ENCODE results near the gene COPS7A.

COPS7A gene

GRCh38 chr12:6771091-6771495, 47.2 kb downstream of the COPS7A start:
- Histone ChIP-seq H3K27me3 (replicated peaks; ENCODE audit: insufficient read depth, low read length) (no peaks in the 10 kb centered on the region; the same call in 1 of the 2 replicates), H3K9ac (ENCODE audit: low read length) (no peak overlapping the region), H3K27ac (ENCODE audit: low read length) (no peak overlapping the region), H3K9me3 (replicated peaks; ENCODE audit: insufficient read depth, low read length) (no peaks in the 10 kb centered on the region), H3K4me1 (ENCODE audit: low read length) (peaks cover 9% of the 10 kb centered on the region; the same call in 1 of the 2 replicates), H2AFZ (ENCODE audit: low read length) (no peak overlapping the region), H3K4me3 (ENCODE audit: low read length) (no peak overlapping the region), H3K79me2 (ENCODE audit: low read length) (no peaks in the 10 kb centered on the region), H3K36me3 (replicated peaks; ENCODE audit: insufficient read depth, low read length) (no peaks in the 10 kb centered on the region), H3K4me2 (ENCODE audit: low read depth, low read length) (no peak overlapping the region), H3F3A (ENCODE audit: insufficient read depth, low read length) (0 out of 2 replicates have a peak, but pooled peaks cover 5% of the 10 kb centered on the region), H4K20me1 (ENCODE audit: insufficient read depth, low read length) (no peaks in the 10 kb centered on the region), H3K9me2 (replicated peaks; ENCODE audit: insufficient read depth, low read length) (no peaks in the 10 kb centered on the region)
- DNase-seq = no peak
- TF ChIP-seq CTCF (IDR thresholded peaks at IDR 0.05; ENCODE audit: low read length) (no peak), EZH2phosphoT487 (IDR thresholded peaks at IDR 0.05; ENCODE audit: low read length) (no peak), EZH2 (optimal IDR thresholded peaks at IDR 0.05; ENCODE audit: low read depth, low read length) (no peak)

GRCh38 chr12:6771509-6772330, 47.9 kb downstream of the COPS7A start:
- Histone ChIP-seq H3K4me1 (ENCODE audit: low read length) (peaks cover 11% of the 10 kb centered on the region; the same call in 1 of the 2 replicates), H3K9ac (ENCODE audit: low read length) (no peak overlapping the region), H3K27ac (ENCODE audit: low read length) (no peak overlapping the region), H3K79me2 (ENCODE audit: low read length) (no peaks in the 10 kb centered on the region), H3K9me2 (replicated peaks; ENCODE audit: insufficient read depth, low read length) (no peaks in the 10 kb centered on the region), H3K9me3 (replicated peaks; ENCODE audit: insufficient read depth, low read length) (no peaks in the 10 kb centered on the region), H3K4me2 (ENCODE audit: low read depth, low read length) (no peak overlapping the region), H3K36me3 (replicated peaks; ENCODE audit: insufficient read depth, low read length) (no peaks in the 10 kb centered on the region), H4K20me1 (ENCODE audit: insufficient read depth, low read length) (no peaks in the 10 kb centered on the region), H3F3A (ENCODE audit: insufficient read depth, low read length) (0 out of 2 replicates have a peak, but pooled peaks cover 5% of the 10 kb centered on the region), H3K4me3 (ENCODE audit: low read length) (no peak overlapping the region), H3K27me3 (replicated peaks; ENCODE audit: insufficient read depth, low read length) (no peaks in the 10 kb centered on the region; the same call in 1 of the 2 replicates), H2AFZ (ENCODE audit: low read length) (no peak overlapping the region)
- TF ChIP-seq CTCF (IDR thresholded peaks at IDR 0.05; ENCODE audit: low read length) = no peak
- no peak for TF ChIP-seq EZH2phosphoT487 (IDR thresholded peaks at IDR 0.05; ENCODE audit: low read length)
- TF ChIP-seq EZH2 (optimal IDR thresholded peaks at IDR 0.05; ENCODE audit: low read depth, low read length) = no peak
- no peak for DNase-seq

- H3K36me3 ChIP-seq (replicated peaks; ENCODE audit: insufficient read depth, low read length) = no peaks in the 10 kb centered on the region
- peaks cover 3% of the 10 kb centered on the region; the same call in 1 of the 2 replicates for H3K27me3 ChIP-seq (replicated peaks; ENCODE audit: insufficient read depth, low read length)
- no peak within 1 kb of the TSS for H3K4me2 ChIP-seq (ENCODE audit: low read depth, low read length)
- H2AFZ ChIP-seq (ENCODE audit: low read length) = no peak within 1 kb of the TSS
- H3K9me2 ChIP-seq (replicated peaks; ENCODE audit: insufficient read depth, low read length) = no peaks in the 10 kb centered on the region
- H3K9ac ChIP-seq (ENCODE audit: low read length) = no peak within 1 kb of the TSS
- H3K9me3 ChIP-seq (replicated peaks; ENCODE audit: insufficient read depth, low read length) = no peaks in the 10 kb centered on the region
- no peak within 1 kb of the TSS for H3K27ac ChIP-seq (ENCODE audit: low read length)
- 0 out of 2 replicates have a peak, but pooled peaks cover 5% of the 10 kb centered on the region for H3F3A ChIP-seq (ENCODE audit: insufficient read depth, low read length)
- no peak for TF ChIP-seq CTCF (IDR thresholded peaks at IDR 0.05; ENCODE audit: low read length)
- TF ChIP-seq EZH2 (optimal IDR thresholded peaks at IDR 0.05; ENCODE audit: low read depth, low read length) = no peak
- TF ChIP-seq EZH2phosphoT487 (IDR thresholded peaks at IDR 0.05; ENCODE audit: low read length) = no peak
- H4K20me1 ChIP-seq (ENCODE audit: insufficient read depth, low read length) = no peaks in the 10 kb centered on the region
- peaks cover 11% of the 10 kb centered on the region; the same call in 1 of the 2 replicates for H3K4me1 ChIP-seq (ENCODE audit: low read length)
- DNase-seq = no peak
- no peak within 1 kb of the TSS for H3K4me3 ChIP-seq (ENCODE audit: low read length)
- H3K79me2 ChIP-seq (ENCODE audit: low read length) = no peaks in the 10 kb centered on the region
These were observed 48.5 kb downstream of the COPS7A start, which contains the start of gene LAG3 for GRCh38 chr12:6772331-6772695. Gene LAG3, plus strand, starts transcription at chr12:6772520. Its CDS starts 333 bp downstream, at chr12:6772853.
